T-helper 9 cell (primary cell): ENCODE data around the gene MGA.
"Not testable (repeated sequence)": the region's sequence is repeated elsewhere in the genome, so short reads cannot be mapped to it uniquely, and the experiment has no call there.

Source experiments
- DNase-seq: peaks from one replicate; pipeline ENCODE4 v3.0.0-alpha.2; 2020

Gene MGA

GRCh38 chr15:41727143-41727542 lies 66.9 kb downstream of the MGA start:
- no peak for DNase-seq

GRCh38 chr15:41728061-41728460 lies 67.9 kb downstream of the MGA start:
- not testable (repeated sequence) for DNase-seq

- no peak for DNase-seq
Observed at GRCh38 chr15:41730543-41730942, 70.3 kb downstream of the MGA start.

- no peak for DNase-seq
Observed at GRCh38 chr15:41732483-41732882, 72.3 kb downstream of the MGA start.

- DNase-seq = no peak
Observed at GRCh38 chr15:41734079-41734478, 73.9 kb downstream of the MGA start.

- no peak for DNase-seq
Observed at GRCh38 chr15:41735046-41735445, 74.8 kb downstream of the MGA start.

GRCh38 chr15:41735492-41735891 lies 75.3 kb downstream of the MGA start:
- DNase-seq = not testable (repeated sequence)

GRCh38 chr15:41746802-41747201 lies 86.6 kb downstream of the MGA start:
- no peak for DNase-seq

GRCh38 chr15:41756198-41756597 lies 96.0 kb downstream of the MGA start:
- no peak for DNase-seq

- peak; percentile 35 for DNase-seq
Observed at GRCh38 chr15:41772720-41773331, 112.6 kb downstream of the MGA start.

- no peak for DNase-seq
Observed at GRCh38 chr15:41773332-41773728, 113.1 kb downstream of the MGA start.

GRCh38 chr15:41773729-41774061 lies 113.5 kb downstream of the MGA start:
- DNase-seq = no peak

GRCh38 chr15:41774062-41774881 lies 114.1 kb downstream of the MGA start, which contains the start of gene MAPKBP1:
Gene MAPKBP1, plus strand, starts transcription at chr15:41774484. Its CDS starts 792 bp downstream, at chr15:41775276.
- peak; percentile 96 for DNase-seq

- DNase-seq = peak; percentile 3
Observed at GRCh38 chr15:41774882-41775417, 114.7 kb downstream of the MGA start.

GRCh38 chr15:41775651-41776050 lies 115.4 kb downstream of the MGA start:
- no peak for DNase-seq

- DNase-seq = no peak
Observed at GRCh38 chr15:41777421-41777973, 117.3 kb downstream of the MGA start.

GRCh38 chr15:41778521-41778920 lies 118.3 kb downstream of the MGA start:
- no peak for DNase-seq

- DNase-seq = no peak
Observed at GRCh38 chr15:41779662-41780157, 119.5 kb downstream of the MGA start.

- no peak for DNase-seq
Observed at GRCh38 chr15:41780266-41780665, 120.1 kb downstream of the MGA start.

GRCh38 chr15:41780727-41781126 lies 120.5 kb downstream of the MGA start:
- no peak for DNase-seq

GRCh38 chr15:41782371-41783282 lies 122.4 kb downstream of the MGA start:
- no peak for DNase-seq

GRCh38 chr15:41783296-41783695 lies 123.1 kb downstream of the MGA start:
- no peak for DNase-seq

GRCh38 chr15:41788262-41788661 lies 128.1 kb downstream of the MGA start:
- no peak for DNase-seq
